ENCODE results near the gene MAN2A2.

DNA sequence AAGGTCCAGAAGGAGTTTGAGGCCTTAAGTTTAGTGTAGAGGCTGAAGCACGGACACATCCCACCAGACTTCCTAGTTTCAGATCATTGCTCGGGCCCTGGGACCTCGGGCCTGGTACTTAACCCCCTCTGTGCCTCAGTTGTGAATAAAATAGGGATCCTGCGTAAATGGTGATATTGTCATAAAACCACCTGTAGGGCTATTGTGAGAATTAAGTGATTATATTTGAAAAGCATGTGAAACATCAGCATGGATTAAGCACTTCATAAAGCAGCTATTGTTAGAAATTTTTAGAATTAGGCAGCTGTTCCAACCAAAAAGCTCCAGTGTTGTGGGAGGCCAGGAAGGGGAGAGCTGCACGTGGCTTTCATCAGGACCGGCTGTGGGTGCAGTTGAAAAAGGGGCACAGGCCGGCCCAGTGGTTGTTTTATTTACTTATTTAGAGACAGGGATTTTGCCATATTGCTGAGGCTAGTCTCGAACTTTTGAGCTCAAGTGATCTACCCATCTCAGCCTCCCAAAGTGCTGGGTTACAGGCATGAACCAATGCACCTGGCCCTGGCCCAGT lies 56.0 kb downstream of the MAN2A2 start:
- no peak for TF ChIP-seq MLX (CRISPR knock-in tag; IDR thresholded peaks at IDR 0.05)
- TF ChIP-seq TCF7 (CRISPR knock-in tag; IDR thresholded peaks at IDR 0.05; ENCODE audit: low read depth), result no peak
- TF ChIP-seq RORB (CRISPR knock-in tag; IDR thresholded peaks at IDR 0.05), result no peak
- TF ChIP-seq ELF4 (CRISPR knock-in tag; IDR thresholded peaks at IDR 0.05; ENCODE audit: low read depth), result no peak
- TF ChIP-seq, protein P1, sequence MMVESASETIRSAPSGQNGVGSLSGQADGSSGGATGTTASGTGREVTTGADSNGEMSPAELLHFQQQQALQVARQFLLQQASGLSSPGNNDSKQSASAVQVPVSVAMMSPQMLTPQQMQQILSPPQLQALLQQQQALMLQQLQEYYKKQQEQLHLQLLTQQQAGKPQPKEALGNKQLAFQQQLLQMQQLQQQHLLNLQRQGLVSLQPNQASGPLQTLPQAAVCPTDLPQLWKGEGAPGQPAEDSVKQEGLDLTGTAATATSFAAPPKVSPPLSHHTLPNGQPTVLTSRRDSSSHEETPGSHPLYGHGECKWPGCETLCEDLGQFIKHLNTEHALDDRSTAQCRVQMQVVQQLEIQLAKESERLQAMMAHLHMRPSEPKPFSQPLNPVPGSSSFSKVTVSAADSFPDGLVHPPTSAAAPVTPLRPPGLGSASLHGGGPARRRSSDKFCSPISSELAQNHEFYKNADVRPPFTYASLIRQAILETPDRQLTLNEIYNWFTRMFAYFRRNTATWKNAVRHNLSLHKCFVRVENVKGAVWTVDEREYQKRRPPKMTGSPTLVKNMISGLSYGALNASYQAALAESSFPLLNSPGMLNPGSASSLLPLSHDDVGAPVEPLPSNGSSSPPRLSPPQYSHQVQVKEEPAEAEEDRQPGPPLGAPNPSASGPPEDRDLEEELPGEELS (CRISPR knock-in tag; IDR thresholded peaks at IDR 0.05), result no peak
- TF ChIP-seq E2F4 (CRISPR knock-in tag; IDR thresholded peaks at IDR 0.05; ENCODE audit: borderline replicate concordance, low read depth), result no peak
- TF ChIP-seq, protein P2, sequence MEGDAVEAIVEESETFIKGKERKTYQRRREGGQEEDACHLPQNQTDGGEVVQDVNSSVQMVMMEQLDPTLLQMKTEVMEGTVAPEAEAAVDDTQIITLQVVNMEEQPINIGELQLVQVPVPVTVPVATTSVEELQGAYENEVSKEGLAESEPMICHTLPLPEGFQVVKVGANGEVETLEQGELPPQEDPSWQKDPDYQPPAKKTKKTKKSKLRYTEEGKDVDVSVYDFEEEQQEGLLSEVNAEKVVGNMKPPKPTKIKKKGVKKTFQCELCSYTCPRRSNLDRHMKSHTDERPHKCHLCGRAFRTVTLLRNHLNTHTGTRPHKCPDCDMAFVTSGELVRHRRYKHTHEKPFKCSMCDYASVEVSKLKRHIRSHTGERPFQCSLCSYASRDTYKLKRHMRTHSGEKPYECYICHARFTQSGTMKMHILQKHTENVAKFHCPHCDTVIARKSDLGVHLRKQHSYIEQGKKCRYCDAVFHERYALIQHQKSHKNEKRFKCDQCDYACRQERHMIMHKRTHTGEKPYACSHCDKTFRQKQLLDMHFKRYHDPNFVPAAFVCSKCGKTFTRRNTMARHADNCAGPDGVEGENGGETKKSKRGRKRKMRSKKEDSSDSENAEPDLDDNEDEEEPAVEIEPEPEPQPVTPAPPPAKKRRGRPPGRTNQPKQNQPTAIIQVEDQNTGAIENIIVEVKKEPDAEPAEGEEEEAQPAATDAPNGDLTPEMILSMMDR (IDR thresholded peaks at IDR 0.05), result no peak
- TF ChIP-seq ZNF232 (CRISPR knock-in tag; IDR thresholded peaks at IDR 0.05), result no peak
- no peak for TF ChIP-seq NFYB (CRISPR knock-in tag; conservative IDR thresholded peaks at IDR 0.05; ENCODE audit: low read depth)
- TF ChIP-seq, protein P3, sequence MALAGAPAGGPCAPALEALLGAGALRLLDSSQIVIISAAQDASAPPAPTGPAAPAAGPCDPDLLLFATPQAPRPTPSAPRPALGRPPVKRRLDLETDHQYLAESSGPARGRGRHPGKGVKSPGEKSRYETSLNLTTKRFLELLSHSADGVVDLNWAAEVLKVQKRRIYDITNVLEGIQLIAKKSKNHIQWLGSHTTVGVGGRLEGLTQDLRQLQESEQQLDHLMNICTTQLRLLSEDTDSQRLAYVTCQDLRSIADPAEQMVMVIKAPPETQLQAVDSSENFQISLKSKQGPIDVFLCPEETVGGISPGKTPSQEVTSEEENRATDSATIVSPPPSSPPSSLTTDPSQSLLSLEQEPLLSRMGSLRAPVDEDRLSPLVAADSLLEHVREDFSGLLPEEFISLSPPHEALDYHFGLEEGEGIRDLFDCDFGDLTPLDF (CRISPR knock-in tag; IDR thresholded peaks at IDR 0.05), result no peak
- no peak for TF ChIP-seq ZNF416 (CRISPR knock-in tag; IDR thresholded peaks at IDR 0.05)
- TF ChIP-seq, protein P4, sequence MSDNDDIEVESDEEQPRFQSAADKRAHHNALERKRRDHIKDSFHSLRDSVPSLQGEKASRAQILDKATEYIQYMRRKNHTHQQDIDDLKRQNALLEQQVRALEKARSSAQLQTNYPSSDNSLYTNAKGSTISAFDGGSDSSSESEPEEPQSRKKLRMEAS (CRISPR knock-in tag; IDR thresholded peaks at IDR 0.05), result no peak
- TF ChIP-seq, protein P5, sequence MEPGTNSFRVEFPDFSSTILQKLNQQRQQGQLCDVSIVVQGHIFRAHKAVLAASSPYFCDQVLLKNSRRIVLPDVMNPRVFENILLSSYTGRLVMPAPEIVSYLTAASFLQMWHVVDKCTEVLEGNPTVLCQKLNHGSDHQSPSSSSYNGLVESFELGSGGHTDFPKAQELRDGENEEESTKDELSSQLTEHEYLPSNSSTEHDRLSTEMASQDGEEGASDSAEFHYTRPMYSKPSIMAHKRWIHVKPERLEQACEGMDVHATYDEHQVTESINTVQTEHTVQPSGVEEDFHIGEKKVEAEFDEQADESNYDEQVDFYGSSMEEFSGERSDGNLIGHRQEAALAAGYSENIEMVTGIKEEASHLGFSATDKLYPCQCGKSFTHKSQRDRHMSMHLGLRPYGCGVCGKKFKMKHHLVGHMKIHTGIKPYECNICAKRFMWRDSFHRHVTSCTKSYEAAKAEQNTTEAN (CRISPR knock-in tag; IDR thresholded peaks at IDR 0.05), result no peak
- TF ChIP-seq, protein P6, sequence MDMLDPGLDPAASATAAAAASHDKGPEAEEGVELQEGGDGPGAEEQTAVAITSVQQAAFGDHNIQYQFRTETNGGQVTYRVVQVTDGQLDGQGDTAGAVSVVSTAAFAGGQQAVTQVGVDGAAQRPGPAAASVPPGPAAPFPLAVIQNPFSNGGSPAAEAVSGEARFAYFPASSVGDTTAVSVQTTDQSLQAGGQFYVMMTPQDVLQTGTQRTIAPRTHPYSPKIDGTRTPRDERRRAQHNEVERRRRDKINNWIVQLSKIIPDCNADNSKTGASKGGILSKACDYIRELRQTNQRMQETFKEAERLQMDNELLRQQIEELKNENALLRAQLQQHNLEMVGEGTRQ (CRISPR knock-in tag; IDR thresholded peaks at IDR 0.05), result no peak

Data from WTC11 (cell line).